IMR-90 (cell line): Measurements from ENCODE around the gene PIMREG. TPM values are rescaled to one million over a fixed set of nuclear protein-coding genes. Genes with fewer than 3 reads are reported as not detected.

Source experiments
- ATAC-seq: fragments of 200-7000 bp; cut with Tn5 transposase; 2 replicates; pipeline ENCODE4 v1.9.1; 2020; ENCODE audit warnings: low read depth, mild to moderate bottlenecking, moderate library complexity
- BruUV-seq: library from RNA; stranded (reverse); fragments of 400-500 nt; replicated peaks from 2 replicates; lab custom pipeline; 2021; lab: Mats Ljungman, UMichigan
- CTCF ChIA-PET: fragments of 300-600 bp; formaldehyde crosslinking; extraction: SDS; loops from one replicate; lab custom pipeline; 2021; ENCODE audit warnings: antibody characterized with exemption; lab: Yijun Ruan, JAX
- POLR2A ChIA-PET: fragments of 300-600 bp; sonication (Branson Sonifier 250); formaldehyde crosslinking; loops from one replicate; lab custom pipeline; 2022; ENCODE audit warnings: antibody characterized with exemption; ENCODE audit not compliant: unreplicated experiment; lab: Charles Lee
- DNase-seq: peaks from one replicate; pipeline ENCODE4 v3.0.0; 2013
- H2AFZ ChIP-seq: replicated peaks from 2 replicates; pipeline ENCODE3; 2013; ENCODE audit warnings: low read length, mild to moderate bottlenecking; ENCODE audit not compliant: poor library complexity
- H2AK5ac ChIP-seq: 2 replicates; pipeline ENCODE4 v1.6.1; 2013; ENCODE audit warnings: low read depth, low read length, inconsistent platforms
- H2AK9ac ChIP-seq: replicated peaks from 2 replicates; pipeline ENCODE3; 2013; ENCODE audit warnings: mild to moderate bottlenecking, low read depth, low read length, moderate library complexity; ENCODE audit not compliant: poor library complexity
- H2BK120ac ChIP-seq: 2 replicates; pipeline ENCODE4 v1.6.1; 2013; ENCODE audit warnings: low read depth, low read length, inconsistent platforms
- H2BK15ac ChIP-seq: 3 replicates; pipeline ENCODE4 v1.6.1; 2013; ENCODE audit warnings: low read depth, low read length, inconsistent platforms
- H2BK20ac ChIP-seq: 2 replicates; pipeline ENCODE4 v1.6.1; 2013; ENCODE audit warnings: low read depth, mild to moderate bottlenecking, inconsistent platforms, low read length, moderate library complexity
- H2BK5ac ChIP-seq: 2 replicates; pipeline ENCODE4 v1.6.1; 2013; ENCODE audit warnings: mild to moderate bottlenecking, low read depth, low read length, inconsistent platforms; ENCODE audit not compliant: poor library complexity, severe bottlenecking
- H3K14ac ChIP-seq: replicated peaks from 2 replicates; pipeline ENCODE4 v1.6.1; 2013; ENCODE audit warnings: low read depth, low read length, inconsistent platforms
- H3K18ac ChIP-seq: 2 replicates; pipeline ENCODE4 v1.6.1; 2013; ENCODE audit warnings: low read depth, low read length, control low read depth
- H3K23ac ChIP-seq: 2 replicates; pipeline ENCODE4 v1.6.1; 2013; ENCODE audit warnings: low read depth, low read length, inconsistent platforms
- H3K27ac ChIP-seq: 2 replicates; pipeline ENCODE4 v1.5.1; 2013; ENCODE audit warnings: mild to moderate bottlenecking, control low read depth, low read length; ENCODE audit not compliant: insufficient read depth
- H3K27me3 ChIP-seq: 2 replicates; pipeline ENCODE4 v1.6.1; 2013; ENCODE audit warnings: low read length; ENCODE audit not compliant: control insufficient read depth, insufficient read depth
- H3K36me3 ChIP-seq: 2 replicates; pipeline ENCODE4 v1.6.1; 2013; ENCODE audit warnings: low read length, mixed read lengths; ENCODE audit not compliant: control insufficient read depth, insufficient read depth
- H3K4ac ChIP-seq: 2 replicates; pipeline ENCODE4 v1.6.1; 2013; ENCODE audit warnings: low read depth, low read length, inconsistent platforms
- H3K4me1 ChIP-seq: 2 replicates; pipeline ENCODE4 v1.6.1; 2013; ENCODE audit warnings: low read length, mixed read lengths; ENCODE audit not compliant: control insufficient read depth, insufficient read depth
- H3K4me2 ChIP-seq: 2 replicates; pipeline ENCODE4 v1.6.1; 2013; ENCODE audit warnings: low read depth, mild to moderate bottlenecking, control low read depth, low read length, moderate library complexity
- H3K4me3 ChIP-seq: 2 replicates; pipeline ENCODE4 v1.5.1; 2013; ENCODE audit warnings: low read depth, mild to moderate bottlenecking, control low read depth, low read length, moderate library complexity; ENCODE audit not compliant: insufficient read depth
- H3K56ac ChIP-seq: 2 replicates; pipeline ENCODE4 v1.6.1; 2013; ENCODE audit warnings: low read length, inconsistent platforms; ENCODE audit not compliant: insufficient read depth; ENCODE audit errors: extremely low read depth
- H3K79me1 ChIP-seq, 2 experiments: 2 replicates each; pipeline ENCODE4 v1.6.1; 2013; ENCODE audit warnings: low read length in 2 of 2, inconsistent platforms in 1 of 2, low read depth in 1 of 2
- H3K9ac ChIP-seq: 2 replicates; pipeline ENCODE4 v1.6.1; 2013; ENCODE audit warnings: low read depth, low read length, control low read depth
- H3K9me1 ChIP-seq: 2 replicates; pipeline ENCODE4 v1.6.1; 2013; ENCODE audit warnings: low read length, inconsistent platforms; ENCODE audit not compliant: insufficient read depth
- H3K9me3 ChIP-seq: 2 replicates; pipeline ENCODE4 v1.6.1; 2013; ENCODE audit warnings: low read length; ENCODE audit not compliant: control insufficient read depth, insufficient read depth
- H4K20me1 ChIP-seq: 2 replicates; pipeline ENCODE4 v1.6.1; 2013; ENCODE audit warnings: low read length, inconsistent platforms; ENCODE audit not compliant: insufficient read depth
- H4K5ac ChIP-seq: 2 replicates; pipeline ENCODE4 v1.6.1; 2013; ENCODE audit warnings: mild to moderate bottlenecking, low read depth, low read length, control low read depth
- H4K8ac ChIP-seq, 2 experiments: 2 replicates each; pipeline ENCODE4 v1.6.1; 2013; ENCODE audit warnings: low read depth in 2 of 2, low read length in 2 of 2, control low read depth in 1 of 2, inconsistent platforms in 1 of 2
- H4K91ac ChIP-seq: 2 replicates; pipeline ENCODE4 v1.6.1; 2013; ENCODE audit warnings: low read depth, low read length, inconsistent platforms; ENCODE audit not compliant: insufficient read depth
- BHLHE40 ChIP-seq: fragments of 150-350 bp; IDR thresholded peaks from 2 replicates; pipeline ENCODE4 v1.6.1; 2016; ENCODE audit warnings: mild to moderate bottlenecking, low read depth, low read length
- CEBPB ChIP-seq: IDR thresholded peaks from 2 replicates; pipeline ENCODE4 v1.6.1; 2012; ENCODE audit warnings: low read depth, low read length, improper control_type of control experiment
- CTCF ChIP-seq: conservative IDR thresholded peaks from 2 replicates; pipeline ENCODE4 v1.5.1; 2012; ENCODE audit warnings: mild to moderate bottlenecking, low read depth, low read length, improper control_type of control experiment
- MAFK ChIP-seq: IDR thresholded peaks from 2 replicates; pipeline ENCODE4 v1.6.1; 2012; ENCODE audit warnings: low read depth, low read length, improper control_type of control experiment
- POLR2A ChIP-seq: IDR thresholded peaks from 2 replicates; pipeline ENCODE4 v1.6.1; 2012; ENCODE audit warnings: mild to moderate bottlenecking, low read depth, low read length
- RAD21 ChIP-seq: IDR thresholded peaks from 2 replicates; pipeline ENCODE4 v1.6.1; 2012; ENCODE audit warnings: low read length, improper control_type of control experiment
- RFX5 ChIP-seq: IDR thresholded peaks from 2 replicates; pipeline ENCODE4 v1.8.0; 2012; ENCODE audit warnings: low read depth, mild to moderate bottlenecking, low read length, moderate library complexity
- SMC3 ChIP-seq: fragments of 150-350 bp; IDR thresholded peaks from 2 replicates; pipeline ENCODE4 v1.6.1; 2016; ENCODE audit warnings: low read depth, mild to moderate bottlenecking, antibody characterized with exemption, low read length, moderate library complexity
- WGBS, 2 experiments: methylation state at CpG; one replicate each; pipeline versions ENCODE4 v1.1.5 to v1.1.7; 2013; ENCODE audit warnings: missing lambda C conversion rate in 2 of 2; ENCODE audit not compliant: insufficient read length in 1 of 2; ENCODE audit errors: extremely low coverage in 2 of 2; 5-methylcytosine and 5-hydroxymethylcytosine counted together
- dilution Hi-C: fragments of 300-500 bp; cut with HindIII; formaldehyde crosslinking; loops from one replicate; pipeline ENCODE4 v1.14.3; 2018; ENCODE audit warnings: low sequenced_read_pairs; ENCODE audit not compliant: unreplicated experiment
- in situ Hi-C: fragments of 300-500 bp; cut with MboI; formaldehyde crosslinking; loops from 3 replicates; pipeline ENCODE4 v1.14.3; 2019; ENCODE audit warnings: low sequenced_read_pairs, inconsistent platforms, mixed read lengths
- intact Hi-C: fragments of 100-400 bp; cut with micrococcal nuclease; formaldehyde crosslinking; loops from 2 replicates; pipeline ENCODE4 v1.10.0; 2022
- polyA plus RNA-seq, 3 experiments: library from polyadenylated mRNA; depleted of rRNA; stranded (reverse); fragments of >200 nt; gene quantifications; 2 replicates each; pipeline ENCODE4 v1.2.3, GENCODE V29; 2012; ENCODE audit warnings: low replicate concordance in 1 of 3
- total RNA-seq: library from RNA; depleted of rRNA; stranded (reverse); fragments of >200 nt; gene quantifications from 2 replicates; pipeline ENCODE4 v1.2.3, GENCODE V29; 2012

PIMREG gene
- total and polyA plus RNA-seq, 2 of the 4 experiments (the other 2 are of a cell fraction), result 21.5 to 25.9 TPM

GRCh38 chr17:6454495-6455320, 10.5 kb downstream of the PIMREG start:
- H3K4me2 ChIP-seq, result no peak overlapping the region
- no peaks in the 10 kb centered on the region for H3K27me3 ChIP-seq
- BruUV-seq, result no TSS peak
- no peak overlapping the region for H2BK120ac ChIP-seq
- TF ChIP-seq CTCF (no peak), RAD21 (no peak), MAFK (no peak), POLR2A (no peak), CEBPB (no peak), RFX5 (no peak), SMC3 (no peak), BHLHE40 (no peak)
- H2BK15ac ChIP-seq, result no peak overlapping the region
- 33% methylated on average over 23 of the region's 35 CpGs; no CpG with 5 or more reads in 1 of the 2 experiments for WGBS, 2 experiments
- H3K18ac ChIP-seq, result no peak overlapping the region
- no peak overlapping the region for H2BK20ac ChIP-seq
- no peaks in the 10 kb centered on the region for H4K20me1 ChIP-seq
- no peak overlapping the region for H4K91ac ChIP-seq
- ATAC-seq (no peak), DNase-seq (no peak)
- no peak overlapping the region for H3K23ac ChIP-seq
- no peak overlapping the region for H3K4ac ChIP-seq
- H3K36me3 ChIP-seq, result no peaks in the 10 kb centered on the region
- no peak overlapping the region for H3K4me3 ChIP-seq
- H3K27ac ChIP-seq, result no peak overlapping the region
- no peak overlapping the region for H2BK5ac ChIP-seq
- H4K5ac ChIP-seq, result no peak overlapping the region
- no peaks in the 10 kb centered on the region for H3K79me1 ChIP-seq
- intact Hi-C loops, result no loop called here
- H3K4me1 ChIP-seq, result peaks cover 13% of the 10 kb centered on the region
- H3K9me3 ChIP-seq, result no peaks in the 10 kb centered on the region
- ChIA-PET CTCF (no interaction called here), POLR2A (no interaction called here)
- H2AK9ac ChIP-seq, result peak overlapping the region; percentile 23
- dilution Hi-C loops, result no loop called here
- in situ Hi-C loops, result no loop called here
- no peak overlapping the region for H2AK5ac ChIP-seq
- H3K14ac ChIP-seq, result no peak overlapping the region
- H3K56ac ChIP-seq, result no peak overlapping the region
- no peak overlapping the region for H3K9ac ChIP-seq
- no peak overlapping the region for H4K8ac ChIP-seq
- peaks cover 9% of the 10 kb centered on the region for H3K9me1 ChIP-seq
- H2AFZ ChIP-seq, result peak overlapping the region; percentile 72
